A673 (cell line): ENCODE measurements around the gene E2F7.
A peak's percentile ranks its signal among the peaks of the same experiment; 100 is the strongest.

ENCODE experiments used
- EZH2 ChIP-seq: fragments of 200-600 bp; sonication (generic); IDR thresholded peaks from 2 replicates; pipeline ENCODE4 v1.6.1; 2017; ENCODE audit warnings: borderline replicate concordance, low read depth, mild to moderate bottlenecking, mixed read lengths, antibody characterized with exemption, low read length; ENCODE audit not compliant: poor library complexity, severe bottlenecking
- TF ChIP-seq, protein P1 (sequence below): fragments of 300-800, 200-600 bp; sonication (generic); conservative IDR thresholded peaks from 2 replicates; pipeline ENCODE4 v1.5.1; 2017; ENCODE audit warnings: low read depth, mild to moderate bottlenecking, antibody characterized with exemption, low read length, moderate library complexity, mixed read lengths

GRCh38 chr12:77023501-77023900, 41.9 kb downstream of the E2F7 start:
- TF ChIP-seq, protein P1, sequence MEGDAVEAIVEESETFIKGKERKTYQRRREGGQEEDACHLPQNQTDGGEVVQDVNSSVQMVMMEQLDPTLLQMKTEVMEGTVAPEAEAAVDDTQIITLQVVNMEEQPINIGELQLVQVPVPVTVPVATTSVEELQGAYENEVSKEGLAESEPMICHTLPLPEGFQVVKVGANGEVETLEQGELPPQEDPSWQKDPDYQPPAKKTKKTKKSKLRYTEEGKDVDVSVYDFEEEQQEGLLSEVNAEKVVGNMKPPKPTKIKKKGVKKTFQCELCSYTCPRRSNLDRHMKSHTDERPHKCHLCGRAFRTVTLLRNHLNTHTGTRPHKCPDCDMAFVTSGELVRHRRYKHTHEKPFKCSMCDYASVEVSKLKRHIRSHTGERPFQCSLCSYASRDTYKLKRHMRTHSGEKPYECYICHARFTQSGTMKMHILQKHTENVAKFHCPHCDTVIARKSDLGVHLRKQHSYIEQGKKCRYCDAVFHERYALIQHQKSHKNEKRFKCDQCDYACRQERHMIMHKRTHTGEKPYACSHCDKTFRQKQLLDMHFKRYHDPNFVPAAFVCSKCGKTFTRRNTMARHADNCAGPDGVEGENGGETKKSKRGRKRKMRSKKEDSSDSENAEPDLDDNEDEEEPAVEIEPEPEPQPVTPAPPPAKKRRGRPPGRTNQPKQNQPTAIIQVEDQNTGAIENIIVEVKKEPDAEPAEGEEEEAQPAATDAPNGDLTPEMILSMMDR = 0 out of 2 replicates have a peak, but pooled peaks have one; percentile 28
- no peak for TF ChIP-seq EZH2
